ENCODE measurements around the gene PLCB2.
A peak's percentile ranks its signal among the peaks of the same experiment; 100 is the strongest.

Gene PLCB2

GRCh38 chr15:40266828-40267304, 40.9 kb downstream of the PLCB2 start:
- DNase-seq: peak; percentile 84

- DNase-seq: no peak
Observed at GRCh38 chr15:40265875-40266274, 41.9 kb downstream of the PLCB2 start.

GRCh38 chr15:40265355-40265754, 42.4 kb downstream of the PLCB2 start:
- DNase-seq: no peak

- DNase-seq: no peak
Observed at GRCh38 chr15:40264321-40265153, 43.2 kb downstream of the PLCB2 start.

GRCh38 chr15:40263024-40263754, 44.5 kb downstream of the PLCB2 start:
- DNase-seq: no peak

GRCh38 chr15:40259021-40259420, 48.7 kb downstream of the PLCB2 start:
- no peak for DNase-seq

GRCh38 chr15:40258544-40258943, 49.2 kb downstream of the PLCB2 start:
- DNase-seq: peak; percentile 9

- peak; percentile 34 for DNase-seq
Observed at GRCh38 chr15:40257656-40258450, 49.9 kb downstream of the PLCB2 start.

GRCh38 chr15:40256638-40257235, 51.0 kb downstream of the PLCB2 start:
- no peak for DNase-seq

- DNase-seq: no peak
Observed at GRCh38 chr15:40255033-40255432, 52.7 kb downstream of the PLCB2 start.

- no peak for DNase-seq
Observed at GRCh38 chr15:40254452-40254851, 53.3 kb downstream of the PLCB2 start.

- no peak for DNase-seq
Observed at GRCh38 chr15:40253167-40253790, 54.5 kb downstream of the PLCB2 start.

GRCh38 chr15:40252438-40253166, 55.1 kb downstream of the PLCB2 start:
- DNase-seq: no peak

- DNase-seq: no peak
Observed at GRCh38 chr15:40252141-40252437, 55.6 kb downstream of the PLCB2 start.

- DNase-seq: no peak
Observed at GRCh38 chr15:40251486-40252140, 56.1 kb downstream of the PLCB2 start.

GRCh38 chr15:40250771-40251483, 56.8 kb downstream of the PLCB2 start:
- no peak for DNase-seq

GRCh38 chr15:40250304-40250656, 57.5 kb downstream of the PLCB2 start:
- no peak for DNase-seq

GRCh38 chr15:40249477-40250303, 58.0 kb downstream of the PLCB2 start:
- no peak for DNase-seq

- no peak for DNase-seq
Observed at GRCh38 chr15:40248006-40248783, 59.5 kb downstream of the PLCB2 start.

Measured in NCI-H226 (cell line).